ENCODE data around the gene CDH18.

CDH18 gene

GRCh38 chr5:19927170-19927569 lies 60.8 kb downstream of the CDH18 start:
- Histone ChIP-seq H3K9me3 (ENCODE audit: control insufficient read depth, low read length) (no peaks in the 10 kb centered on the region), H3K27me3 (ENCODE audit: control insufficient read depth, insufficient read depth, low read length) (no peaks in the 10 kb centered on the region), H3K36me3 (ENCODE audit: control insufficient read depth, insufficient read depth, low read length) (no peaks in the 10 kb centered on the region), H3K9ac (ENCODE audit: low read length) (no peak overlapping the region), H3K4me1 (ENCODE audit: control insufficient read depth, insufficient read depth, low read length) (no peaks in the 10 kb centered on the region), H3K4me3 (ENCODE audit: low read length) (no peak overlapping the region)

GRCh38 chr5:19923742-19924141 lies 64.3 kb downstream of the CDH18 start:
- no peaks in the 10 kb centered on the region for H3K36me3 ChIP-seq (ENCODE audit: control insufficient read depth, insufficient read depth, low read length)
- H3K9me3 ChIP-seq (ENCODE audit: control insufficient read depth, low read length): no peaks in the 10 kb centered on the region
- H3K9ac ChIP-seq (ENCODE audit: low read length): no peak overlapping the region
- H3K4me1 ChIP-seq (ENCODE audit: control insufficient read depth, insufficient read depth, low read length): no peaks in the 10 kb centered on the region
- H3K27me3 ChIP-seq (ENCODE audit: control insufficient read depth, insufficient read depth, low read length): no peaks in the 10 kb centered on the region
- H3K4me3 ChIP-seq (ENCODE audit: low read length): no peak overlapping the region

- Histone ChIP-seq H3K36me3 (ENCODE audit: control insufficient read depth, insufficient read depth, low read length) (no peaks in the 10 kb centered on the region), H3K27me3 (ENCODE audit: control insufficient read depth, insufficient read depth, low read length) (no peaks in the 10 kb centered on the region), H3K9ac (ENCODE audit: low read length) (no peak overlapping the region), H3K9me3 (ENCODE audit: control insufficient read depth, low read length) (no peaks in the 10 kb centered on the region), H3K4me1 (ENCODE audit: control insufficient read depth, insufficient read depth, low read length) (no peaks in the 10 kb centered on the region), H3K4me3 (ENCODE audit: low read length) (no peak overlapping the region)
These were observed 67.2 kb downstream of the CDH18 start for GRCh38 chr5:19920761-19921160.

GRCh38 chr5:19918780-19919179 lies 69.2 kb downstream of the CDH18 start:
- Histone ChIP-seq H3K4me3 (ENCODE audit: low read length) (no peak overlapping the region), H3K4me1 (ENCODE audit: control insufficient read depth, insufficient read depth, low read length) (no peaks in the 10 kb centered on the region), H3K27me3 (ENCODE audit: control insufficient read depth, insufficient read depth, low read length) (no peaks in the 10 kb centered on the region), H3K9me3 (ENCODE audit: control insufficient read depth, low read length) (no peaks in the 10 kb centered on the region), H3K9ac (ENCODE audit: low read length) (no peak overlapping the region), H3K36me3 (ENCODE audit: control insufficient read depth, insufficient read depth, low read length) (no peaks in the 10 kb centered on the region)

GRCh38 chr5:19917588-19918122 lies 70.3 kb downstream of the CDH18 start:
- H3K9ac ChIP-seq (ENCODE audit: low read length): no peak overlapping the region
- no peaks in the 10 kb centered on the region for H3K36me3 ChIP-seq (ENCODE audit: control insufficient read depth, insufficient read depth, low read length)
- H3K9me3 ChIP-seq (ENCODE audit: control insufficient read depth, low read length): no peaks in the 10 kb centered on the region
- no peaks in the 10 kb centered on the region for H3K27me3 ChIP-seq (ENCODE audit: control insufficient read depth, insufficient read depth, low read length)
- H3K4me1 ChIP-seq (ENCODE audit: control insufficient read depth, insufficient read depth, low read length): no peaks in the 10 kb centered on the region
- H3K4me3 ChIP-seq (ENCODE audit: low read length): no peak overlapping the region

GRCh38 chr5:19910136-19910535 lies 77.9 kb downstream of the CDH18 start:
- H3K4me3 ChIP-seq (ENCODE audit: low read length): no peak overlapping the region
- no peaks in the 10 kb centered on the region for H3K4me1 ChIP-seq (ENCODE audit: control insufficient read depth, insufficient read depth, low read length)

GRCh38 chr5:19904766-19905165 lies 83.2 kb downstream of the CDH18 start:
- Histone ChIP-seq H3K9ac (ENCODE audit: low read length) (no peak overlapping the region), H3K36me3 (ENCODE audit: control insufficient read depth, insufficient read depth, low read length) (no peaks in the 10 kb centered on the region), H3K9me3 (ENCODE audit: control insufficient read depth, low read length) (no peaks in the 10 kb centered on the region), H3K4me3 (ENCODE audit: low read length) (no peak overlapping the region), H3K4me1 (ENCODE audit: control insufficient read depth, insufficient read depth, low read length) (no peaks in the 10 kb centered on the region), H3K27me3 (ENCODE audit: control insufficient read depth, insufficient read depth, low read length) (no peaks in the 10 kb centered on the region)

More at GRCh38 chr5:19910136-19910535, 77.9 kb downstream of the CDH18 start:
- Histone ChIP-seq H3K36me3 (ENCODE audit: control insufficient read depth, insufficient read depth, low read length) (no peaks in the 10 kb centered on the region), H3K9ac (ENCODE audit: low read length) (no peak overlapping the region), H3K9me3 (ENCODE audit: control insufficient read depth, low read length) (no peaks in the 10 kb centered on the region), H3K27me3 (ENCODE audit: control insufficient read depth, insufficient read depth, low read length) (no peaks in the 10 kb centered on the region)

- no peaks in the 10 kb centered on the region for H3K36me3 ChIP-seq (ENCODE audit: control insufficient read depth, insufficient read depth, low read length)
- no peak overlapping the region for H3K9ac ChIP-seq (ENCODE audit: low read length)
- H3K4me3 ChIP-seq (ENCODE audit: low read length): no peak overlapping the region
- H3K27me3 ChIP-seq (ENCODE audit: control insufficient read depth, insufficient read depth, low read length): no peaks in the 10 kb centered on the region
- H3K4me1 ChIP-seq (ENCODE audit: control insufficient read depth, insufficient read depth, low read length): no peaks in the 10 kb centered on the region
- H3K9me3 ChIP-seq (ENCODE audit: control insufficient read depth, low read length): no peaks in the 10 kb centered on the region
These were observed 84.4 kb downstream of the CDH18 start for GRCh38 chr5:19903611-19904010.

GRCh38 chr5:19902316-19902934 lies 85.6 kb downstream of the CDH18 start:
- Histone ChIP-seq H3K27me3 (ENCODE audit: control insufficient read depth, insufficient read depth, low read length) (no peaks in the 10 kb centered on the region), H3K36me3 (ENCODE audit: control insufficient read depth, insufficient read depth, low read length) (no peaks in the 10 kb centered on the region), H3K4me1 (ENCODE audit: control insufficient read depth, insufficient read depth, low read length) (no peaks in the 10 kb centered on the region), H3K9me3 (ENCODE audit: control insufficient read depth, low read length) (no peaks in the 10 kb centered on the region), H3K9ac (ENCODE audit: low read length) (no peak overlapping the region), H3K4me3 (ENCODE audit: low read length) (no peak overlapping the region)

GRCh38 chr5:19900269-19900668 lies 87.7 kb downstream of the CDH18 start:
- Histone ChIP-seq H3K36me3 (ENCODE audit: control insufficient read depth, insufficient read depth, low read length) (no peaks in the 10 kb centered on the region), H3K4me1 (ENCODE audit: control insufficient read depth, insufficient read depth, low read length) (no peaks in the 10 kb centered on the region), H3K4me3 (ENCODE audit: low read length) (no peak overlapping the region), H3K9ac (ENCODE audit: low read length) (no peak overlapping the region), H3K9me3 (ENCODE audit: control insufficient read depth, low read length) (no peaks in the 10 kb centered on the region), H3K27me3 (ENCODE audit: control insufficient read depth, insufficient read depth, low read length) (no peaks in the 10 kb centered on the region)

GRCh38 chr5:19891658-19892057 lies 96.3 kb downstream of the CDH18 start:
- H3K27me3 ChIP-seq (ENCODE audit: control insufficient read depth, insufficient read depth, low read length): no peaks in the 10 kb centered on the region
- no peak overlapping the region for H3K4me3 ChIP-seq (ENCODE audit: low read length)
- H3K9me3 ChIP-seq (ENCODE audit: control insufficient read depth, low read length): no peaks in the 10 kb centered on the region
- H3K9ac ChIP-seq (ENCODE audit: low read length): no peak overlapping the region
- H3K36me3 ChIP-seq (ENCODE audit: control insufficient read depth, insufficient read depth, low read length): no peaks in the 10 kb centered on the region
- no peaks in the 10 kb centered on the region for H3K4me1 ChIP-seq (ENCODE audit: control insufficient read depth, insufficient read depth, low read length)

- no peak overlapping the region for H3K4me3 ChIP-seq (ENCODE audit: low read length)
- H3K9me3 ChIP-seq (ENCODE audit: control insufficient read depth, low read length): no peaks in the 10 kb centered on the region
- no peaks in the 10 kb centered on the region for H3K36me3 ChIP-seq (ENCODE audit: control insufficient read depth, insufficient read depth, low read length)
- H3K4me1 ChIP-seq (ENCODE audit: control insufficient read depth, insufficient read depth, low read length): no peaks in the 10 kb centered on the region
- H3K9ac ChIP-seq (ENCODE audit: low read length): no peak overlapping the region
- no peaks in the 10 kb centered on the region for H3K27me3 ChIP-seq (ENCODE audit: control insufficient read depth, insufficient read depth, low read length)
These were observed 101.7 kb downstream of the CDH18 start for GRCh38 chr5:19886123-19886917.
